Neural cell (in vitro differentiated cells): Measurements from ENCODE around the gene ARHGEF12. TPM values are rescaled to one million over a fixed set of nuclear protein-coding genes. Genes with fewer than 3 reads are reported as not detected.

Source experiments
- H2AFZ ChIP-seq: fragments of 200-600, 300-800 bp; sonication (generic), shearing (Covaris generic); 2 replicates; pipeline ENCODE4 v1.6.0; 2014; ENCODE audit warnings: low read depth, mild to moderate bottlenecking, antibody characterized with exemption, low read length, moderate library complexity
- H3F3A ChIP-seq: fragments of 200-600 bp; shearing (Covaris generic); 2 replicates; pipeline ENCODE4 v1.6.1; 2016; ENCODE audit warnings: mild to moderate bottlenecking, moderate library complexity, mixed read lengths, antibody characterized with exemption, low read length; ENCODE audit not compliant: insufficient read depth, poor library complexity, severe bottlenecking
- H3K27ac ChIP-seq: fragments of 200-600, 300-800 bp; sonication (generic), shearing (Covaris generic); 2 replicates; pipeline ENCODE4 v1.5.1; 2014; ENCODE audit warnings: mild to moderate bottlenecking, low read length, moderate library complexity
- H3K27me3 ChIP-seq: fragments of 300-800, 200-600 bp; sonication (generic), shearing (Covaris generic); 2 replicates; pipeline ENCODE4 v1.6.0; 2014; ENCODE audit warnings: mild to moderate bottlenecking, low read depth, low read length, moderate library complexity; ENCODE audit not compliant: insufficient read depth
- H3K36me3 ChIP-seq: fragments of 300-800, 200-600 bp; sonication (generic), shearing (Covaris generic); 2 replicates; pipeline ENCODE4 v1.5.1; 2014; ENCODE audit warnings: mild to moderate bottlenecking, antibody characterized with exemption, low read length, moderate library complexity; ENCODE audit not compliant: insufficient read depth
- H3K4me2 ChIP-seq: fragments of 300-800, 200-600 bp; sonication (generic), shearing (Covaris generic); 2 replicates; pipeline ENCODE4 v1.6.0; 2014; ENCODE audit warnings: mild to moderate bottlenecking, low read length
- H3K4me3 ChIP-seq: fragments of 300-800, 200-600 bp; sonication (generic), shearing (Covaris generic); 2 replicates; pipeline ENCODE4 v1.5.1; 2014; ENCODE audit warnings: mild to moderate bottlenecking, low read length, moderate library complexity
- H3K79me2 ChIP-seq: fragments of 200-600 bp; shearing (Covaris generic); replicated peaks from 2 replicates; pipeline ENCODE4 v1.6.0; 2014; ENCODE audit warnings: mild to moderate bottlenecking, low read length, moderate library complexity; ENCODE audit not compliant: insufficient read depth
- H3K9ac ChIP-seq: fragments of 300-800, 200-600 bp; sonication (generic), shearing (Covaris generic); 2 replicates; pipeline ENCODE4 v1.6.1; 2016; ENCODE audit warnings: mild to moderate bottlenecking, low read length, mixed read lengths
- H3K9me2 ChIP-seq: fragments of 200-600 bp; shearing (Covaris generic); 2 replicates; pipeline ENCODE4 v1.6.1; 2016; ENCODE audit warnings: mild to moderate bottlenecking, low read length, mixed read lengths; ENCODE audit not compliant: insufficient read depth
- H3K9me3 ChIP-seq: fragments of 200-600, 300-800 bp; sonication (generic), shearing (Covaris generic); 2 replicates; pipeline ENCODE4 v1.6.1; 2016; ENCODE audit warnings: mild to moderate bottlenecking, mixed run types, low read length, moderate library complexity, mixed read lengths
- H4K20me1 ChIP-seq: fragments of 200-600 bp; shearing (Covaris generic); 2 replicates; pipeline ENCODE4 v1.6.1; 2016; ENCODE audit warnings: mild to moderate bottlenecking, mixed run types; ENCODE audit not compliant: insufficient read depth
- CTCF ChIP-seq: fragments of 450-650 bp; IDR thresholded peaks from 2 replicates; pipeline ENCODE4 v1.5.1; 2014; ENCODE audit warnings: antibody characterized with exemption, mild to moderate bottlenecking, moderate library complexity; ENCODE audit not compliant: poor library complexity, severe bottlenecking
- EP300 ChIP-seq: fragments of 450-650 bp; conservative IDR thresholded peaks from 2 replicates; pipeline ENCODE4 v1.6.1; 2014; ENCODE audit warnings: antibody characterized with exemption, mild to moderate bottlenecking, moderate library complexity; ENCODE audit not compliant: poor library complexity, severe bottlenecking
- EZH2 ChIP-seq: fragments of 200-600, 300-800 bp; shearing (Covaris generic), sonication (generic); IDR thresholded peaks from 2 replicates; pipeline ENCODE4 v1.6.1; 2014; ENCODE audit warnings: antibody characterized with exemption, low read length, borderline replicate concordance, mild to moderate bottlenecking; ENCODE audit not compliant: insufficient read depth, poor library complexity, severe bottlenecking
- MXI1 ChIP-seq: fragments of 450-650 bp; conservative IDR thresholded peaks from 2 replicates; pipeline ENCODE4 v1.6.1; 2014; ENCODE audit warnings: antibody characterized with exemption, mild to moderate bottlenecking; ENCODE audit not compliant: poor library complexity, severe bottlenecking
- POLR2AphosphoS5 ChIP-seq: IDR thresholded peaks from 2 replicates; pipeline ENCODE4 v1.6.1; 2012
- RAD21 ChIP-seq: fragments of 450-650 bp; conservative IDR thresholded peaks from 2 replicates; pipeline ENCODE4 v1.6.1; 2014; ENCODE audit warnings: antibody characterized with exemption, mild to moderate bottlenecking, moderate library complexity
- REST ChIP-seq: IDR thresholded peaks from 2 replicates; pipeline ENCODE4 v1.6.1; 2012; ENCODE audit warnings: borderline replicate concordance
- SMC3 ChIP-seq: fragments of 450-650 bp; conservative IDR thresholded peaks from 2 replicates; pipeline ENCODE4 v1.6.1; 2014; ENCODE audit warnings: antibody characterized with exemption, mild to moderate bottlenecking, moderate library complexity; ENCODE audit not compliant: poor library complexity
- TAF1 ChIP-seq: IDR thresholded peaks from 2 replicates; pipeline ENCODE4 v1.6.1; 2012; ENCODE audit warnings: low read depth
- polyA plus RNA-seq: library from polyadenylated mRNA; depleted of rRNA; stranded (reverse); fragments of >200 nt; gene quantifications from 2 replicates; pipeline ENCODE4 v1.2.3, GENCODE V29; 2014

The ARHGEF12 gene
- polyA plus RNA-seq, 1 donor from 2014 or later: 93.4 TPM

- H3K9me2 ChIP-seq: no peaks in the 10 kb centered on the region
- H3K36me3 ChIP-seq: no peaks in the 10 kb centered on the region
- H2AFZ ChIP-seq: no peak overlapping the region
- H3K4me3 ChIP-seq: peak overlapping the region; percentile 60
- H3K27ac ChIP-seq: no peak overlapping the region
- TF ChIP-seq EZH2 (no peak), REST (no peak), MXI1 (no peak), EP300 (no peak), RAD21 (no peak), CTCF (no peak), SMC3 (no peak), POLR2AphosphoS5 (no peak), TAF1 (no peak)
- H3F3A ChIP-seq: no peaks in the 10 kb centered on the region
- no peak overlapping the region for H3K4me2 ChIP-seq
- H3K79me2 ChIP-seq: no peaks in the 10 kb centered on the region
- H3K9me3 ChIP-seq: no peaks in the 10 kb centered on the region
- peaks cover 9% of the 10 kb centered on the region for H3K27me3 ChIP-seq
- no peak overlapping the region for H3K9ac ChIP-seq
- H4K20me1 ChIP-seq: no peaks in the 10 kb centered on the region
These were observed 174.3 kb downstream of the ARHGEF12 start for GRCh38 chr11:120510406-120511115.

GRCh38 chr11:120511116-120511819 lies 175.1 kb downstream of the ARHGEF12 start, which contains the start of gene GRIK4:
TSS of gene GRIK4 (plus strand) at chr11:120511748. CDS start at chr11:120660319, 148,571 bp downstream.
- Histone ChIP-seq H3K79me2 (no peaks in the 10 kb centered on the region), H3K4me3 (peak within 1 kb of the TSS; percentile 68), H2AFZ (no peak within 1 kb of the TSS), H3F3A (no peaks in the 10 kb centered on the region), H3K9me3 (no peaks in the 10 kb centered on the region), H4K20me1 (no peaks in the 10 kb centered on the region), H3K36me3 (no peaks in the 10 kb centered on the region), H3K27ac (no peak within 1 kb of the TSS), H3K4me2 (peak within 1 kb of the TSS; percentile 48), H3K27me3 (peaks cover 9% of the 10 kb centered on the region), H3K9me2 (no peaks in the 10 kb centered on the region), H3K9ac (peak within 1 kb of the TSS; percentile 60)
- TF ChIP-seq EP300 (no peak), SMC3 (peak; percentile 99), CTCF (peak; percentile 96), REST (no peak), TAF1 (peak; percentile 48), RAD21 (peak; percentile 99), POLR2AphosphoS5 (peak; percentile 10), MXI1 (peak; percentile 30), EZH2 (no peak)
